NOMO-1 treated with DMSO at 0.1 percent for 48 hours (cell line): ENCODE data around the gene P2RX7.
A peak's percentile ranks its signal among the peaks of the same experiment; 100 is the strongest.
"Not testable (repeated sequence)": the region's sequence is repeated elsewhere in the genome, so short reads cannot be mapped to it uniquely, and the experiment has no call there.

Experiments
- DNase-seq: peaks from one replicate; lab custom pipeline; 2025; ENCODE audit not compliant: unreplicated experiment; lab: John Stamatoyannopoulos, UW

Gene P2RX7

GRCh38 chr12:121226871-121227270, 94.2 kb downstream of the P2RX7 start:
- not testable (repeated sequence) for DNase-seq

DNA sequence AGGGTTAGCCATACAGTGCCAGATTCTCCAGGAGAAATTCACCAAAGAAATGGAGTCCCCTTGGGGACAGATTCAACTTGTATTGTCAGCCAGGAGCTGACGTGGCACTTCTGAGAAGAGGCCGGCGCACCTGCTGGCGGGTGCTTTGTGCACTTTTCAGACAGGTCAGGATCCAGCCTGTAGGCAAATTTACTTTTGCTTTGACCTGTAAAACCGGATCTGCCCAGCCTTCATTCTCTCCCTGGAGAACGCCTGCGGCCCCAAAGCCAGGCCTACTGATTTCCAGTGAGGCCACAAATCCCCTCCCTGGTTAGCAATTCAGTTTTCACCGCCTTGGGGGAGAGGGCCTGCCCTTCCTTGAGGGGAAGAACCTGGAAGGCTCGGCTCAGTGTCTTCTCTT, 94.6 kb downstream of the P2RX7 start:
- no peak for DNase-seq

GRCh38 chr12:121228919-121229665, 96.4 kb downstream of the P2RX7 start:
- no peak for DNase-seq

- DNase-seq: peak; percentile 62
Measured at GRCh38 chr12:121229826-121230537, 97.3 kb downstream of the P2RX7 start.

DNA sequence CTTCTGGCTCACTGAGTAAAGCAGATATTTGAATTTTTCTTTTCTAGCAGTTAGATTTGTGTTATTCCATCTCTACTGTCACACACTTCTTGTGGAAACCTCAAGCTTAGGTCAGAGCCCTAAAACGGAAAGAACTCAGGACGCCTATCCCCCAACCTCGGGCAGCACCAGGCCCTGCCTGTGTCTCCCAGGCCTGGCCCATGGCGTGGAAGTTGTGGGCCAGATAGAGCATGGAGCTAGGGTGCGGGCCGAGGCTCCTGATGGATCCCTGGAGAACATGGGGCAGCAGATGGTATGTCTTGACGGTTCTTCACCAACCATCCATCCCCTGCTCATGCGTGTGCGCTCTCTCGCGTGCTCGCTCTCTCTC, 97.8 kb downstream of the P2RX7 start:
- no peak for DNase-seq

DNA sequence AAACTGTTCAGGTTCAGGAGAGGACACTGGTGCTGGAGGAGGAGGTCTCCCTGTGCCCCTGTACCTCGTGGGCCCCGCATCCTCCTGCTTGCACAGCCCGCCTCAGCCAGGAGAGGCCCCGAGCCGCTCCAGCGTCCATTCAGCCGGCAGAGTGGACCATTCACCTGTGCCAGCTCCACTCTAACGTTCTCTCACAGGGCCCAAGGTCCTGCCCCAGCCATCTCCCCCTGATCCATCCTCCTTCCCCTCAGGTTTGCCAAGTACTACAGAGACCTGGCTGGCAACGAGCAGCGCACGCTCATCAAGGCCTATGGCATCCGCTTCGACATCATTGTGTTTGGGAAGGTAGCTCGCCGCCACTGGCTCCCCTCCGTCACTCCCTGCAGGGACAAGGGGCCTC, 99.5 kb downstream of the P2RX7 start:
- DNase-seq: no peak

DNA sequence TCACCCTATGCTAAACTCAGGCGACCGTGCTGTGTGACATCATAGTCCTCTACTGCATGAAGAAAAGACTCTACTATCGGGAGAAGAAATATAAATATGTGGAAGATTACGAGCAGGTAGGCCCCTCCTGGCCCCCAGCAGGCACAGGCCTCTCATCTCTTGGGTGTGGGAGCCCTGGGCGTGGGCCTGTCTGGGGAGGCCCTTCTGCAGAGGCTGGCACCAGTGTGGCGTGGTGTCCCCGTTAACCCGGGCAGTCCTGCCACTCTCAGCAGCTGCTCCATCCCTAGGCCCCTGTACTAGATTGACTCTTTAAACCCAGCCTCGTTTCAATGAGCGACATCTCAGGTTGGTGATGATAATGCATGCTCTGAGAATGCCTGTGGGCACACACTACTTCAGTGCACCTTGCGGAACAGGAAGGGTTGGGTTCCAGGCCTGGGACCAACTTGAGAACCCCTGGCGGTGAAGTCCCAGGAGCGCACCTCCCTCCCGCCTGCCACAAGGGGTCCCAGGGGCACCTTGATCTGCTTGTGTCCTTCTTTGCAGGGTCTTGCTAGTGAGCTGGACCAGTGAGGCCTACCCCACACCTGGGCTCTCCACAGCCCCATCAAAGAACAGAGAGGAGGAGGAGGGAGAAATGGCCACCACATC, 100.4 kb downstream of the P2RX7 start:
- no peak for DNase-seq

DNA sequence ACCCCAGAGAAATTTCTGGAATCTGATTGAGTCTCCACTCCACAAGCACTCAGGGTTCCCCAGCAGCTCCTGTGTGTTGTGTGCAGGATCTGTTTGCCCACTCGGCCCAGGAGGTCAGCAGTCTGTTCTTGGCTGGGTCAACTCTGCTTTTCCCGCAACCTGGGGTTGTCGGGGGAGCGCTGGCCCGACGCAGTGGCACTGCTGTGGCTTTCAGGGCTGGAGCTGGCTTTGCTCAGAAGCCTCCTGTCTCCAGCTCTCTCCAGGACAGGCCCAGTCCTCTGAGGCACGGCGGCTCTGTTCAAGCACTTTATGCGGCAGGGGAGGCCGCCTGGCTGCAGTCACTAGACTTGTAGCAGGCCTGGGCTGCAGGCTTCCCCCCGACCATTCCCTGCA, 100.9 kb downstream of the P2RX7 start:
- no peak for DNase-seq

GRCh38 chr12:121236776-121237175, 104.1 kb downstream of the P2RX7 start:
- no peak for DNase-seq

DNA sequence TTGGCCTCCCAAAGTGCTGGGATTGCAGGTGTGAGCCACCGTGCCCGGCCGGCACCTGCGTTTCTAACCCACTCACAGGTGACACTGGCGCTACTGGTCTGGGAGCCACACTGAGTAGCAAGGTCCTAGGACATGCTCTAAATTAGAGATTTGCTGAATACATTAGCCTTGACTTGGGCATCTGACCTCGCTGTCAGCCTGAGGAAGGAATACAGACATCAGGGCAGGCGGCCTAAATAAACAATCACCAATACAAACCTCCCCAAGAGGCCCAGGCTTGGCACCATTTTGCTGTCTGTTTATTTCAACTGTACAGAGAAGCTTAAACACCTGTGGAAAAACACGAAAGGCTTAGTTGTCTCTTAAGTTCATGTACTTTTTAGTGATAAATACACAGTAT, 104.7 kb downstream of the P2RX7 start:
- no peak for DNase-seq
